Brain pericyte (primary cell): ENCODE results near the gene MEGF10.
"Not testable (repeated sequence)": the region's sequence is repeated elsewhere in the genome, so short reads cannot be mapped to it uniquely, and the experiment has no call there.

Experiments
- DNase-seq: peaks from one replicate; pipeline ENCODE4 v3.0.0-alpha.2; 2012; ENCODE audit warnings: low read depth, low spot score

MEGF10 gene

DNA sequence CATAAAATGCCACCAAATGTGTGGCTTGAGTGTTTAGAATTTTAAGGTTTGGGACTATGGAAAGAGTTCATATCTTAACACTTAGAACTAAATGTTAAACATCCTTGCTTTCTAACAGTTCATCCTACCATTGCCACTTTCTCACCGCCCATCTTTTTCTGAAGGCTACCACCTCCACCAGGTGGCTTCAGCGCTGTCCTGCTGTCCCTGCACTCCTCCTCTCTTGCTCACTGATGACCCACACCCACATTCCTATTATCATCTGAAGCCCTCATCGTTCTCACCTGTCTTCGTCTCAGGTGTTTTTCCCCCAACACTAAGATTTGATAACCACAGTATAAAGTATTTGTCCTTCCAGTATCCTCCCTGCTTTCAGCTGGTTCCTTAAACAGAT, 7.4 kb downstream of the MEGF10 start:
- DNase-seq, result no peak

DNA sequence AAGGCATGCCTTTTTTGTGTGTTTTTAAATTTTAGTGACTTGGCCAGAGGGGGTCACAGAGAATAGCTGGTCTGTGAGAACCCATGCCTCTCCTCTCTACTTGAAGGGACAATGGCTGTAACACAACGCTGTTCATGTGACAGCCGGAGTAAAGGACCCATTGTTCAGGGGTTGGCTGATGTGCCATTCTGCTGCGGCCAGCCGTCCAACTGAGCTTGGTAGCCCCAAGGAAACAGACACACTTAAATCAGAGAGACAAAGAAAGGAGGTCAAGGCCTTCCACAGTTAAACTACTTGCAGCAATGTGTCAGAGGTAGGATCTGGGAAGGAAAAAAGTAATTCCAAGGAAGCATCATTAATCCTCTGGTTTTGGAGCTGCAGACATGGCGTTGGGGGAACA, 8.1 kb downstream of the MEGF10 start:
- no peak for DNase-seq

DNA sequence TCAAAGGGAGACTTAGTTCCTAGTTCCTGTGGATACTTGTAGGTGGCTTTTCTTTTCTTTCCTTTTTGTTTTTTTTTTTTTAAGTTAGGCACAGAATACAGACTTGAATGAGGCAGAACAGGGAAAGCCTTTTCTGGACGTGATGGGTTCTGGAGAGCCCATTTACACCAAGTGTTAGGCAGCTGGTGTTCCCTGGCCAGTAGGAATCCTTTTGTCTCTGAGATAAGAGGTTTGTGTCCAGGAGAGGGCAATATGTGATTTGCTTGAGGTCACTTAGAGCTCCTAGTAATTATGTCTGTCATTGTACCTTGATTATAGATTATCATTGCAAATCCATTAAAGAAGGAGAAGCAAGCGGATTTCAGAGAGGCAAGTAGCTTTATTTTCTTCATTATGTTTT, 9.1 kb downstream of the MEGF10 start:
- DNase-seq, result no peak

DNA sequence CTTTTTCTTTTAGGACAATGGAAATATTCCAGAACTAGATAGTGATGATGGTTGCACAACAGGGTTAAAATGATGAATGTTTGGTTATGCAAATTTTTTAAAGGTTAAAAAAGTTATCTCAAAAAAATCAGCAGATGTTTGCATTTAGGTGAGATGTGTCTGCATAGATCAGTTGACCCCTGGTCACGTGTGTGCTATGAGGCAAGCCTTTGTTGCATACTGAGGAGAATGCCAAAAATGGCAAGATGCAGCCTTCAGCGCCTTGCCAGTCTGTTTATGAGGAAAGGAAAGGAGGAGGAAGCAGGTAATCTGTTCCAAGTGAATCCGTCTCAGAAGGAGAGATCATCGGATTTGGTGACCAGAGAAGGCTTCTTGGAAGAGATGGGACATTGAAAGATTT, 11.9 kb downstream of the MEGF10 start:
- DNase-seq, result no peak

DNA sequence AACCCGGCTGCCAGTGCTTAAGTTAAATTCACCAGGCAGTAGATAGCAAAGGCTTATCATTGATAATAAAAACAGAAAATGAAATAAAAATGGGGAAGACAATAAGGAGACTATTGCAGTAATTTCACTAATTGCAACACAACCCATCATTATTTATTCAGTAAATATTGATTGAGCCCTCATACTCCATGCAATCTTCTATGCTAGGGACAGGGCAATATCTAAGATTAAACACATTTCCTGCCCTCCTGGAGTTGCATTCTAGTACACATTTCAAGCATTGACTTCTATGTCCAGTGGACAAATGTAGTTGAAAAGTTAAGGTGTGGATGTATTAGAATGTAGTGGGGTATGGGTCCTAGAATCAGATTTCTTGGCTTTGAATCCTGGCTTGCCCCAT, 12.8 kb downstream of the MEGF10 start:
- DNase-seq, result no peak

DNA sequence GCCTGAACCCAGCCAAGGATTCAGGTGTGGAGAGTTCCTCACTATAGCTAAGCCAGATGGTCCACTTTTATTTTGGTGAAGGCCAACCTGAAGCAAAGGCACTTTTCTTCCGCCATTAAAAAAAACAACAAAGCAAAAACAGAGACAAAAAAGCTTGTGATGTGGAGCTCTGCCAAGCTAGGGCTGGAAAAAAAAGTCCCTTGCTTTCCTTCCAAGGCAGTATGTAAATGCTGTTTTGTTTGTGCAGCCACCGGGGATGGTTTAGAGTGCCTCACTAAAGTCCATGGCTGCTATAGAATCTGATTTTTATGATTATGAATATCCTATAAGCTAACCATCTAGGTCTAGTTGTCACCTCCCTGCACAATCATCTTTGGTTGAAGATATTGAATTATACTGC, 14.9 kb downstream of the MEGF10 start:
- DNase-seq, result no peak

DNA sequence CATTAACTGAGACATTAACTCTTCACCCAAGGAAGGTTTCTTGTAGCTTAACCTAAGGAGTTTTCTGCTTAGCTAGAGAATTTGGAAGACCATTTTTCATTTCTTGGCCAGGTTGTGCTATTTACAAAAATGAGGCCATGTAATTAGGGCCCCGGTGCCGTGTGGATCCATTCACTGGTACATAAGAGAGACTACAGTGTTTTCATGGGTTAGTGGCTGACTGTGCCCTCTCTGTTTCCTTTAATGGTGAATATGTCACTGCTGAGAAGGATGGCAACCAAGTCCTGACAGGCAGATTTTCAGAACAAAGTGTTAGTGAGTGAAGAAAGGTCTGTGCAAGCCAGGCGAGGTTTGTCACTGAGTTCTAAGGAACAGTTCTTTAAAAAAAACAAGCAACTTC, 15.4 kb downstream of the MEGF10 start:
- DNase-seq, result no peak

DNA sequence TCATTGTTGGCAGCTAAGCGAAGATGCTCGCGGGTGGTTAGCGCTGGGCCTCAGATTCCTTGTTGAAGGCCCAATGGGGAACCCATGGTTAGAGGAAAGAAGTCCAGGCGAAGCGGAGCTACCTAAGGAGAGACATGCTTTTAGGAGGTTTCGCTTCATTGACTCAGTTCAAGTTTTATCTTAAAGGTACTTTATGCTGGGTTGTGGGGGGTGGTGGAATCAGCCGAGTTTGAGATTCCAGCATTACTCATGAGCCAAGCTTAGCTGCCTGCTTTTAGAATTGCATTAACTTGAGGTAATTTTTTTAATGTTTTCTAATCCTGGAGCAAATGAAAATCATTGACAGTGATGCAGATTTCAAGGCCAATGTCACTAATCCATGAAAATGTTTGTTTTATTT, 16.1 kb downstream of the MEGF10 start:
- DNase-seq, result no peak

DNA sequence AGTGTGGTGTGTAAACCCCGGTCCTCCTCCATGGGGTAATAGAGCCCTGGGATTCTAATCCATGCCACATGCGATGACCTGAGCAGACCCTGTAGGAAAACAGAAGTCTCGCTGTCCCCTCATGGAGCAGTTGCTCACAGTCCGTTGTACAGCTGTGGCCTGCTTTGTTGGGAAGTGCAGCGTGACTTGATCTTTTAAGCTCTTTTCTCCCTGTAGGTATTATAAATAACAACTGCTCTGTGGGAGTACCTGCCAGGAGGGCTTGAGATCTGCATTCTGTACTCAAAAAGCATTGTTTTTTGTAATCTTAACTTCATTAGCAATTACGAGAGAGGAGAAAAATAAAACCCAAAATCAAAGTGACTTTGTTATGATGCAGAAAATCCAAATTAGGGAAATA, 17.3 kb downstream of the MEGF10 start:
- DNase-seq, result no peak

DNA sequence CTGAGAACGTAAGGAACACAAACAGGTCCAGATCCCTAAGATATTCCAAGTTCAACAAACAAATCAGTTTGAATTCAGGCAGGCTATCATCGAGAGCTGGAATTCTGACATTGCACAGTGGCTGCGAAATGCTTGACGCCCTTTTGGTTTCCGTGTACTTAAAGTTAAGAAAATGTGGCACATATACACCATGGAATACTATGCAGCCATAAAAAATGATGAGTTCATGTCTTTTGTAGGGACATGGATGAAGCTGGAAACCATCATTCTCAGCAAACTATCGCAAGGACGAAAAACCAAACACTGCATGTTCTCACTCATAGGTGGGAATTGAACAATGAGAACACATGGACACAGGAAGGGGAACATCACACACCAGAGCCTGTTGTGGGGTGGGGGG, 17.7 kb downstream of the MEGF10 start:
- not testable (repeated sequence) for DNase-seq

DNA sequence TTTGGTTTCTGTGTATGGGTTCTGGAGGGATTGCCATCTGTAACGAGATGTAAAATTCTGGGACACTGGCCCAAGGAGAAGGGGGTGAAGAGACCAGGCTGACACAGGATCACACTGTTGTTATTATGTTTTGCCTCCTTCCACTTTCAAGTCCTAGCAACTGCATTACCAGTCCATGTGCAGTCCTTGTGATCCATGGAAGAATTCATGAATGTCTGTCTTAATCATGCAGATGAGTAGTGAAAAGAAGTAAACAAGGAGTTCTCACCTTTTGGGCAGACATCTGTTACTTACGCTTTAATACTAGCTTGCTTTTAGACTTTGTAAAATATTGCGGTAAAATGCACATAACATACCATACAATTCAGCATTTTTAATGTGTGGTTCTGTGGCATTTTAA, 18.3 kb downstream of the MEGF10 start:
- no peak for DNase-seq

DNA sequence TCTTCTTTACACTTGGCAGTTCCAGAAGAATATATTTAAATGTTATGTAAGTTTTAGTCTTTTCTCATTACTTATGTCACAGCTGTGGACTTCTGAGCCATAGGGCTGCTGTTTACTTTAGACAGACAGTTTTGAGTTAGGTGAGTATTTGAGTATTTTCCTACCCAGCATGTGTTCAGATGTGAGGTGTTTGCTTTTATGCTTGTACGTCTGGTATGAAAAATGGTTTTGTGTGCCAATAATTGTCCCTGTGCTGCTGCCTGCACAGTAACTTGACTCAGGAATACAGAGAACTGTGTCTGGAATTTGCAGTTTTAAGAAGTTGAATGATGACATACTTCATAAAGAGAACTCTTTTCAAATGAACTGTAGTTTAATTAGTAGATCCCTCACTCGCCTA, 20.8 kb downstream of the MEGF10 start:
- no peak for DNase-seq

DNA sequence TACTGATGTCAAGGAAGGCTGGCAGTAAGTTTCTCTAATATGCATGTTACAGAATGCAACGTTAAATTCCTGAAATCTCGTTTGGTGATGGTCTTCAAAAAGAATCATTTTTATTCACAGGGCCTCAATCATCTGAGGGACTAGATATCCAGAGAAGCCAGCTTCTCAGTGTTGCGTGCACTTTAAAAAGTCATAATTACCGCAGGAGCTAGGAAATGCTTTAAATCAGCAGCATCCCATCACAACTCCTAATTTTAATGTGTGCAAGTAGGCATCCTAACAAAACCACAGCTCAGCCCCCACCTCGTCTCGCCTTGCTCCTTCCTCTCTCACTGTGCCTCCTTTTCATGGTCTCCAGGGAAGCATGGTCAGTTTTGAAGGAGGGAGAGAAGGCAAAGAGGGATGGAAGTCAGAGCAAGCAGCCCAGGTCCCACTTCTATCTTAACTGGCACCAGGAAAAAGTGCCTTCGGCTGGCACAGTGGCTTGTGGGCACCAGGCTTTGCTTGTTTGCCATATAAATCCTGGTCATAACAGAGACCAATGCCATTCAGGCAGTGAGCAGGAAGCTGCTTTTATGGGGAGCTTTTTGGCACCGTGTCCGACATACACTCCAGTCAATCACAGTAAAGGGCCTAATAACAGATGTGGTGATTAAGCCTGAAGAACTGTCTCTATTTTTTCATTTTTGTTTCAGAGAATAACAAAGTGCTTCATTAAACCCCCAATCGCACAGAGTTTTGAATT, 21.4 kb downstream of the MEGF10 start:
- no peak for DNase-seq

DNA sequence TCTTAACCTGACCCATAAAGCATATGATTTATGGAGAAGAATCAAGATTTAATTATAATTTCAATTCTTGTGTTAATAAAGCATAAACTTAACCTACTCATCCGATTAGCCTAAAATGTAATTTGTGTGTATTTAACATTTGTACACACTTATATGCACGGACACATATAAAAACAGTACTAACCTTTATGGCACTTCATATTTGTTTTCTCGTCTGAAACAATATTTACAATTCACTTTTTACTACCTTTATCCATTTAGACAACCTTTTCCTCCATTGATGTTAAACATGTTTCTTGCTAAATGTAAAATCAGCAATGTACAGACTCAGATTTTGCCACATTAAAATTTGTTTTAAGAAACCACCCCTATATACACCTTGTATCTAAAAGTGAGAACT, 22.8 kb downstream of the MEGF10 start:
- no peak for DNase-seq

DNA sequence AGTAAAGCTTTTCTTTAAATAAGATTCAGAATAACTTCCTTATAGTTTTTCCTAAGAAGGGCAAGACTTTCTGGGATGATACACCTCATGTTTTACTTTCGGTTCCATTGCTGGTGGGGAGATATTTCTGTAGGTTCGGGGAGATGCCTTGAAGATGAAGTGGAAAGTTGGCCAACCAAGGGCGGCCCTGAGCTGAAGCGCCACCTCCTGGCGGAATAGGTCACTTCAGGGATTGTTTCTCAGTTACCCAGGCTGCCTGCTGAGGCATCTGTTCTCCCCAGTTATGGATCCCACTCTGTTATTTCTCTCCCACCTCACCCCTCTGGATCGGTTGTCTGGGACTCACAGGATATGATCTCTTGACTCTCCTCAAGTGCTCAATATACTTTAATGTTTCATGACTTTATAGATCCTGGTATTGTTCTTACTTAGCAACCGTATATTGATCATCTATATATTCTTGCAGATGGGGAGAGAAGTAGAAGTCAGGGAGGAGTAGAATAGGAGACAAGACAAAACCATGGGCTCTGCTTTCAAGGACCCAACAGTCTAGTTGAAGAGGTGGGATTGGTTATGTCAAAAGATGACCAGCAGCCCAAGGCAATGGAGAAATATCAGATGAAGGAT, 23.4 kb downstream of the MEGF10 start:
- no peak for DNase-seq

DNA sequence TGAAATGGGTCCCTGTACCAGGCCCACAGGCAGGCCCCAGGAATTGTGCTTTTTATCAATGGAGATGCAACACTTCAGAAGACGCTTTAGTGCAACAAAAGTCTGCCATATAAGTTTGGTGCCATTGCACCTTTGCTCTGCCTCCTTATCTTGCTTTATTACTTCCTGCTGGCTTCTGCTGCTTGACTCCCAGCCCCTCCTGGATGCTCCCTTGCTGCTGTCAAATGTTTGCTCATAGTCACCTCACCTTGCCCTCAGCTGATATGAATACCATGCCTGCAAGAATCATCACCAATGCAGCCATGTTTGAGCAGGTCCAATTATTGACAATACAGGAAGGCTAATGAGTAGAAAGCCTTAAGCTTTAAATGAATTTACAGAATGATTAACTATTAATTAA, 25.4 kb downstream of the MEGF10 start:
- DNase-seq, result no peak

DNA sequence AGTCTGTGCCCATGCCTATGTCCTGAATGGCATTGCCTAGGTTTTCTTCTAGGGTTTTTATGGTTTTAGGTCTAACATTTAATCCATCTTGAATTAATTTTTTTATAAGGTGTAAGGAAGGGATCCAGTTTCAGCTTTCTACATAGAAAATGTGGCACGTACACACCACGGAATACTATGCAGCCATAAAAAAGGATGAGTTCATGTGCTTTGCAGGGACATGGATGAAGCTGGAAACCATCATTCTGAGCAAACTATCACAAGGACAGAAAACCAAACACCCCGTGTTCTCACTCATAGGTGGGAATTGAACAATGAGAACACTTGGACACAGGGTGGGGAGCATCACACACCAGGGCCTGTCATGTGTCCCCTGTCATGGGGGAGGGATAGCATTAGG, 26.8 kb downstream of the MEGF10 start:
- DNase-seq, result not testable (repeated sequence)

DNA sequence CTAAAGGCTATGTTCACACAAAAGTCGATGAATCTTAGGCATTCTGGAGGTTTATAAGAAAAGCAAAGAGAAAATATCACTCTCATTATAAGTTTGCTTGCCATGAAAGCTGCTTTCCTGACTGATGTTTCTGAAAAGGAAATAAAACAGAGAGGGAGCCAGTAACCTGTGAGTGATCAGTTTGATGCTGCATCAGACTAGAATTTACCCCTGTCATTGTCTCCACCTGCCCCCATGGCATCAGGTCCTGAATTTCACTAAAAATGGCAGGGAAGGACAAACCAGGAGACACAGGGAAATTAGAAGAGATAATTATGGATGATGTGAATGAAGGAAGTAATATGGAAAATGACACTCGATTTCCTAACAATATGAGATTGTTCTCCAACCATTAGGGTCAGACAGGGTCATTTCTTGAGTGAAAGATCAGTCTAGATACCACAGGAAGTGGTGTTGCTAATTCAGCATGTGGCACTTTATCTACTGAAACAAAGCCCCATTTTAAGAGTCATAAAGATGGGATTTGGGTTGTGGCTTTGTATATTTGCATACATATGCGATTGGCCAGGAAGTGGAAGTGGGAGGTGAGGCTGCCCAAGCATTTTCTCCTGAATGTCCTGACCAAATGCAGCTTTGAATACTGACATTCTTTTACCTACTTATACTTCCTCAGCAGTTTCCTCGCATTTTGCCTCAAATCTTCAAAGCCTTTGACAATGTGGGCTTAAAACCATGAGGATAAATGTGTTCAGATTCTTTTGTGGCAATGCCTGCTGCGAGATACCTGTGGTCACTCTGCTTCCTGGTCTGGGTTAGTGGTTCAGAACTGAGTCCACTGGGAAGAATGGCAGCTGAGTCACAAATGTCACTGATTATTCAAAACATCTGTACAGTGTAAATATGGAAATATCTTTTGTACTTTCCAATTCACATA, 29.7 kb downstream of the MEGF10 start:
- no peak for DNase-seq

DNA sequence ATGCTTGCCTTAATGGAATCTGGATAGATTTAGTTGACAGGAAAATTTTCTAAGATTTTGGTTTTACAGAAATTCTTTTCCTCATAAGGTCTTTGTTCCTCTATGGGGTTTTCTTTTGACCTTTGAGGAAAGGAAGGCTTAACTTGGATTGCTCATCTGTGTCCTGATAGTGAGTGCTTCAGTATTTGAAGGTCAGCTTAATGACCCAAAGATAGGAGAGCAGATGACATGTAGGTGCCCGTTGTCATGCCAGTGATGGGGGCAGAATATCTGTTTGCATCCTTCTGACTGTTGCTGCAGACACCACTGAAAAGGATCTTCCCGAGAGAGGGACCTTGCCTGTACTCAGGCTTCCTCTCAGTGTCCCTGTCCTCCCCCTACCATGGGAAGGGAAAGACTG, 30.9 kb downstream of the MEGF10 start:
- no peak for DNase-seq

DNA sequence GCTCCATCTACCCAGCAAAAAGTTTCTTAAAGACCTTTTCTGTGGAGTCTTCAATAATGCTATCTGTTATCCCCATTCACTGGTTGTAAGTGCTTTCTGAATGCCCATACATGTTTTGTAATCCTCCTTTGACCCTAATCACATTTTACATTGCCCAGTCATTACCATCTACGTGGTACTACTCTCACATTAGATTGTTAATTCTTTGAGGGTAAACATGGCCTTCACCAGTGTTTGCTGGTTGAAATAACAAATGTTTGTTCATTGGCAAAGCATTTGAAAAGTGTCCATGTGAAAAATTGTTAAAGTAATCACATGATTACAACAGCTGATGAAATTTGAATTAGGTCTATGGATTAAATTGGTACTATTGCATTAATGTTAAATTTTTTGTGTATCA, 31.8 kb downstream of the MEGF10 start:
- no peak for DNase-seq

DNA sequence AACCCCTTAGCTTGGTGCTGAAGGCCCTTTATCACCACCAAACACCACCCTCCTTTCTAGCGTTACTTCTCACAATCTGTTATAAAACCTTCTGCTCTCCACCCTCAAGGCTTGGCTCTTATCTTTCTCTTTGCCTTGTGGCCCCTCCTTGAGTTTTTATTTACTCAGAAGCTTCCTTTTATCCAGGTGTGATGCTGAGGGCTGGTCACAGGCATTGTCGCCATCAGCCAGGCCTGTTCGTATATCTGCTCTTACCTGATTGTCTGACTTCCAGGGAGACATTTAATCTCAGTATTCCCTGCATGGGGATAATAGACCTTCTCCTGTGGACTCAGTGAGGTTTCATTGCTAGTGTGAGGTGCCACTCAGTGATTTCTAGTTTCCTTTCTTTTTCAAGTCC, 34.2 kb downstream of the MEGF10 start:
- no peak for DNase-seq

DNA sequence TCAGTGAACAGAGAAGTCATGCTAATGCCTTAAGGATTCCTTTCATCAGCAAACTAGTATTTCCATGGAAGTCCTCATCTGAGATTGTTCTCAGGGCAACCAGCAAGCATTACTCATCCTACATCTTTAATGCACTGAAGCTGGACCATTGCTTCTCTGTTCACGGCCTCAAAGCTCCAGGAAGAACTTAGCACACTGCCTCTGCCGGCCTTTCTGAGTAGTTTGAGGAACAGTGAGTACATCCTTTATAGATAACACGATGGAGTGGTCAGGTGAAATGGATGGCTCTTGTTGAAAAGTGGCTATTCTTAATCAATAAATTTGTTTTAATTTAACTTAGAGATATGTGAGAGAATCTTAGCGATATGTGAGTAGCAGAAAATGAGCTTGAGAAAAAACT, 35.8 kb downstream of the MEGF10 start:
- no peak for DNase-seq
